Measurements from ENCODE around the gene DCAF12L2.
"Not testable (repeated sequence)": the region's sequence is repeated elsewhere in the genome, so short reads cannot be mapped to it uniquely, and the experiment has no call there.

The DCAF12L2 gene

DNA sequence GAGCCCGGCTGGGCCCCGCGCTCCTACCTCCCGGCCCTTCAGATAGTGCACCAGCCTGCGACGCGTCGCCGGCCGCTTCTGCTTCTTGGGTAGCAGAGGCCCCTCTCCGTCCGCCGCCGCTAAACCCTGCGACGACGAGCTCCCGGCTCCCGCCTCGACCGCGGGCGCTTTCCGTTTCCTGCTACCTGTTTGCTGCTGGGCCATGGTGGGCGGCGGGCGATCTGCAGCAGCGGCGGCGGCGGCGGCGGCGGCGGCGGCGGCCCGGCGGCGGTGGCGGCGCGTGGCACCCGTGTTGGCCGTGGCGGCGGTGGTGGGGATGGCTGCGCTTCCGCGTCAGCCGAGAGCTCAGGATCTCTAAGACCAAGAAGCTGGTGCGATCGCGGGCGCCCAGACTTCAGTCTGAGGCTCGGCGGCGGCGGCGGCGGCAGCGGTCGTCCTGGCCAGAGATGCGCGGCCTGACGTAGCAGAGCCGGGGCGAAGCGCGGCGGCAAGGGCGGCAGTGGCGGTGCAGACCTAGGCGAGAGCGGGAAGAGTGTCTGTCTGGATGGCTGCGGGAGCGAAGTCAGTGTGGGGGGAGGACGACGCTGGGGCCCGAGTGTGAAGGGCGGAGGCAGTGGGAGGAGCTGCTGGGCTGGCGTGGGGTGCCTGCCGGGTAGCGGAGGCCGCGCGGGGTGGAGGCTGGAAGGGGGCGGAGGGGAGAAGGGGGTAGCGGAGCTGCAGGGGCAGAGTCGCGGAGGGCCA is at the start of gene DCAF12L2:
TSS of gene DCAF12L2 (minus strand) at position 569 of the 741 bp plus-strand sequence. CDS start at position 204, 365 bp downstream.
- TF ChIP-seq, protein P1, sequence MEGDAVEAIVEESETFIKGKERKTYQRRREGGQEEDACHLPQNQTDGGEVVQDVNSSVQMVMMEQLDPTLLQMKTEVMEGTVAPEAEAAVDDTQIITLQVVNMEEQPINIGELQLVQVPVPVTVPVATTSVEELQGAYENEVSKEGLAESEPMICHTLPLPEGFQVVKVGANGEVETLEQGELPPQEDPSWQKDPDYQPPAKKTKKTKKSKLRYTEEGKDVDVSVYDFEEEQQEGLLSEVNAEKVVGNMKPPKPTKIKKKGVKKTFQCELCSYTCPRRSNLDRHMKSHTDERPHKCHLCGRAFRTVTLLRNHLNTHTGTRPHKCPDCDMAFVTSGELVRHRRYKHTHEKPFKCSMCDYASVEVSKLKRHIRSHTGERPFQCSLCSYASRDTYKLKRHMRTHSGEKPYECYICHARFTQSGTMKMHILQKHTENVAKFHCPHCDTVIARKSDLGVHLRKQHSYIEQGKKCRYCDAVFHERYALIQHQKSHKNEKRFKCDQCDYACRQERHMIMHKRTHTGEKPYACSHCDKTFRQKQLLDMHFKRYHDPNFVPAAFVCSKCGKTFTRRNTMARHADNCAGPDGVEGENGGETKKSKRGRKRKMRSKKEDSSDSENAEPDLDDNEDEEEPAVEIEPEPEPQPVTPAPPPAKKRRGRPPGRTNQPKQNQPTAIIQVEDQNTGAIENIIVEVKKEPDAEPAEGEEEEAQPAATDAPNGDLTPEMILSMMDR (IDR thresholded peaks at IDR 0.05; ENCODE audit: low read length, missing control alignments): no peak
- no peak within 1 kb of the TSS for H3K4me3 ChIP-seq (replicated peaks; ENCODE audit: low read depth, low read length)
- DNase-seq (ENCODE audit: low read depth): no peak

DNA sequence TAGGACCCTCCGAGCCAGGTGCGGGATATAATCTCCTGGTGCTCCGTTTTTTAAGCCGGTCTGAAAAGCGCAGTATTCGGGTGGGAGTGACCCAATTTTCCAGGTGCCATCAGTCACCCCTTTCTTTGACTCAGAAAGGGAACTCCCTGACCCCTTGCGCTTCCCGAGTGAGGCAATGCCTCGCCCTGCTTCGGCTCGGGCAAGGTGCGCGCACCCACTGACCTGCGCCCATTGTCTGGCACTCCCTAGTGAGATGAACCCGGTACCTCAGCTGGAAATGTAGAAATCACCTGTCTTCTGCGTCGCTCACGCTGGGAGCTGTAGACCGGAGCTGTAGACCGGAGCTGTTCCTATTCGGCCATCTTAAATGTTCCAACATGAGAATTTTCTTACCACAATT is 24.8 kb upstream of the DCAF12L2 start:
- H3K4me3 ChIP-seq (replicated peaks; ENCODE audit: low read depth, low read length); DNase-seq (ENCODE audit: low read depth): not testable (repeated sequence)

DNA sequence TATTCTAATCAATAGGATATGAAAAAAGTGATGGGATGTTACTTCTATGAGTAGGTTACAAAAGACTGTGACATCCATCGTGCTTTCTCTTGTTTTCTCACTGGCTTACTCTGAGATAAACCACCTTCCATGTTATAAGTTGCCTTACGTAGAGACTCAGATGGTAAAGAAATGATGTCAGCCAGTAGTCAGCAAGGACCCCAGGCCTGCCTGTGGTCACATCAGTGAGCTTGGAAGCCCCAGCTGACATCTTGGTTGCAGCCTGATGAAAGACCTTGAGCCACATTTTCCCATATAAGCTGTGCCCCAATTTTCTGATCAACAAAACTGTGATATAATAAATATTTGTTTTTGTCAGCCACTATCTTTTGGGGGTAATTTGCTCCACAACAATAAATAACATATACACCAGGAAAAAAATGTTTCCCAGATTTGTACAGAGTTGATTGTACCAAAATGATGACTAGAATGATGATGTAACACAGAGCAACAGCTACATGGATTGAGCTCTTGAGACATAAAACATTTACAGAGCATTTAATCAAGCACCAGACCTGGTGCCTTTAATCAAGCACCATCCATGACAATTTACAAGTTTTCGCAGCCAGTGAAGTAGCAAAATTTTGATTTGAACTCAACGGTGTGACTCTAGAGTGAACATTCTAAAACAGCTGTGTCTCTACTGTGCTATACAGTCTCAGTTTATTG is 11.2 kb upstream of the DCAF12L2 start:
- TF ChIP-seq, protein P1 (IDR thresholded peaks at IDR 0.05; ENCODE audit: low read length, missing control alignments): no peak
- no peak overlapping the region for H3K4me3 ChIP-seq (replicated peaks; ENCODE audit: low read depth, low read length)
- no peak for DNase-seq (ENCODE audit: low read depth)

DNA sequence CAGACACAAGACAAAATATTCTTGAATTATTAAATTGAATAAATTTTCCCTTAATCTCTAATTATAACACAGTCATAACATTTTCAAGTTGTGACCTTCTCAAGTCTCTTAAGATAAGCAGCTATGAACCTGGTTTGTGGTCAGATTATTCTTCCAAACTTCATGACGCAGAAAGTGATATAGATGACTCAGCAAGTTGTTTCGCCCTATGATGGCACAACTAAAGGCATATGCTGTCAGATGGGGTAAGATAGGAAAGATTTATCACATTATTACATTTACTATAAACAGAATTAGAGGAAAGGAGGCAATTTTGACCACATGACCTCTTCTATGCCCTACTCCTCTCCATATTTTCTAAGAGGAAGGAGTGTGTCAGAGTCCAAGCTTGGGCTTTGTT is 4.6 kb upstream of the DCAF12L2 start:
- DNase-seq (ENCODE audit: low read depth): no peak
- no peak overlapping the region for H3K4me3 ChIP-seq (replicated peaks; ENCODE audit: low read depth, low read length)
- TF ChIP-seq, protein P1 (IDR thresholded peaks at IDR 0.05; ENCODE audit: low read length, missing control alignments): no peak

DNA sequence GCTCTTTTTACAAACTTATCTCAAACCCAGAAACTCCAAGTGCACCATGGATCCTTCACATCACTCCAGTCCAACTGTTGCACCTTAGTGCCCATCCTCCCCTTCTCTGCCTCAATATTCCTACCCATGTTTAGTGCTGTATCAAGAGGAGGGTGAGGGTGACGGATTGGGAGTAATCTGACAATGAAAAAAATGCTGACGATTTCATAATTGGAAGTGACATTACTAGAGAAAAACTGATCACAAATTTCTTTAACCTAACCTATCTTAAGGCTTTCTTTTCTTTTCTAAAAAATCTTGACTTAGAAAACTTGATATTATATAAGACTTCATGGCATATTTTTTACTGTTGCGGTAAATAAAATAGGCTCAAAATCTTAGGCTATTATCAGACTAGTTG is 1.5 kb upstream of the DCAF12L2 start:
- no peak for DNase-seq (ENCODE audit: low read depth)
- H3K4me3 ChIP-seq (replicated peaks; ENCODE audit: low read depth, low read length): no peak overlapping the region
- TF ChIP-seq, protein P1 (IDR thresholded peaks at IDR 0.05; ENCODE audit: low read length, missing control alignments): no peak

DNA sequence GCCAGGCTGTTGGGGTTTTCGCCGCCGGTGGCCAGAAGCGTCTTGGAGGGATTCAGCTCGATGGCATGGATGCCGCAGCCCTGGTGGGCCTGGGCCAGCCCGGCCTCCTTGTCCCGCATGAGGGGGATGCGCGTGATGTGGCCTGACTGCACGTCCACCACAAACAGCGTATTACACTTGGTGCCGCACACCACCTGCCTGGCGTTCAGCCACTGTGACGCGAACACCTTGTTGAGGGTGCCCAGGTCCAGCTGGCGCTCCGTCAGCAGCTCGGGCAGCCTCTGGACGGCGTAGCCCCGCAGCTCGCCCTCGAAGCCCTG is 728 bp downstream of the DCAF12L2 start:
- TF ChIP-seq, protein P1 (IDR thresholded peaks at IDR 0.05; ENCODE audit: low read length, missing control alignments): no peak
- H3K4me3 ChIP-seq (replicated peaks; ENCODE audit: low read depth, low read length): no peak overlapping the region

DNA sequence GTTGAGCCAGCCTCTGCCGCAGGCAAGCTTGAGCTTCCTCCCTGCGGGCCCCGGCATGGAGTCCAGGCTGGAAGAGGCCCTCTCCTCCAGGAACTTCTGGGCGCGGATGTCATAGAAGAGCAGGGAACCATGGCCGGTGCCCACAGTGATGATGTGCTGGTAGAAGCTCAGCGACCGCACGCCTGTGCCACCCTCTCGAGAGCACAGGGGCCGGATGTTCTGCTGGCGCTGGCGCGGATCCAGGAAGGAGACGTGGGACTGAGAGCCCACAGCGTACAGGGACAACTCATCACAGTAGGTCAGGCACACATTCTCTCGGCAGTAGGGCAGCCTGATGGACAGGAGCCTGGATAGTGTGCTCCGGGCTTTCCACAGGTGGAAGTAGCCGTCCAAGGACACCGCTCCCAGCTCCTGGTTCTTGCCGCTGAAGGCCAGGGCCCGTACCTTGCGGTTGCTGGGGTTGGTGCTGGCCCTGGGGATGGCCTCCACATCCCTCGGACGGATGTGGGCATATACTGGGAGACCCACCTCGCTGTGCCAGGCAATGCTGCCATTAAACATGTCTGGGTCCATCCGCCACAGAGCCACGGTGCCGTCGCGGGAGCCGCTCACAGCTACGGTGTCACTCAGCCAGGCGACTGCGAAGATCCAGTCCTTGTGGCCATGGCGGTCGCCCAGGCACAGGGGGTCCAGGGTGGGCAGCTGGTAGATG is 1.2 kb downstream of the DCAF12L2 start:
- no peak for DNase-seq (ENCODE audit: low read depth)
- H3K4me3 ChIP-seq (replicated peaks; ENCODE audit: low read depth, low read length): no peak overlapping the region
- TF ChIP-seq, protein P1 (IDR thresholded peaks at IDR 0.05; ENCODE audit: low read length, missing control alignments): no peak

More for the DNA sequence above, 728 bp downstream of the DCAF12L2 start:
- DNase-seq (ENCODE audit: low read depth): no peak

All from fibroblast of pulmonary artery (primary cell).